DOHH2 (cell line): Measurements from ENCODE around the gene MYL12A.

Experiments used
- EZH2phosphoT487 ChIP-seq: fragments of 200-600 bp; sonication (generic); IDR thresholded peaks from 2 replicates; pipeline ENCODE4 v1.6.1; 2017; ENCODE audit warnings: borderline replicate concordance, mild to moderate bottlenecking, antibody characterized with exemption, low read length, moderate library complexity, mixed read lengths
- TF ChIP-seq, protein P1 (sequence below): fragments of 200-600 bp; sonication (generic); IDR thresholded peaks from one replicate; pipeline ENCODE4 v1.5.1; 2014; ENCODE audit warnings: antibody characterized with exemption, mild to moderate bottlenecking, low read depth, low read length; ENCODE audit not compliant: poor library complexity, severe bottlenecking

GRCh38 chr18:3269241-3269913 is 21.8 kb downstream of the MYL12A start:
- TF ChIP-seq, protein P1, sequence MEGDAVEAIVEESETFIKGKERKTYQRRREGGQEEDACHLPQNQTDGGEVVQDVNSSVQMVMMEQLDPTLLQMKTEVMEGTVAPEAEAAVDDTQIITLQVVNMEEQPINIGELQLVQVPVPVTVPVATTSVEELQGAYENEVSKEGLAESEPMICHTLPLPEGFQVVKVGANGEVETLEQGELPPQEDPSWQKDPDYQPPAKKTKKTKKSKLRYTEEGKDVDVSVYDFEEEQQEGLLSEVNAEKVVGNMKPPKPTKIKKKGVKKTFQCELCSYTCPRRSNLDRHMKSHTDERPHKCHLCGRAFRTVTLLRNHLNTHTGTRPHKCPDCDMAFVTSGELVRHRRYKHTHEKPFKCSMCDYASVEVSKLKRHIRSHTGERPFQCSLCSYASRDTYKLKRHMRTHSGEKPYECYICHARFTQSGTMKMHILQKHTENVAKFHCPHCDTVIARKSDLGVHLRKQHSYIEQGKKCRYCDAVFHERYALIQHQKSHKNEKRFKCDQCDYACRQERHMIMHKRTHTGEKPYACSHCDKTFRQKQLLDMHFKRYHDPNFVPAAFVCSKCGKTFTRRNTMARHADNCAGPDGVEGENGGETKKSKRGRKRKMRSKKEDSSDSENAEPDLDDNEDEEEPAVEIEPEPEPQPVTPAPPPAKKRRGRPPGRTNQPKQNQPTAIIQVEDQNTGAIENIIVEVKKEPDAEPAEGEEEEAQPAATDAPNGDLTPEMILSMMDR = no peak
- TF ChIP-seq EZH2phosphoT487 = no peak
